ENCODE measurements around the gene PPCDC. TPM values are rescaled to one million over a fixed set of nuclear protein-coding genes. Genes with fewer than 3 reads are reported as not detected.

Gene PPCDC
- total RNA-seq, 2 donors from 2014 or later: 15.9 to 24.5 TPM

- Mint-ChIP-seq H3K4me1 (peaks cover 8% of the 10 kb centered on the region), H3K27ac (no peak overlapping the region), H3K4me3 (no peak overlapping the region), H3K9me3 (no peaks in the 10 kb centered on the region), H3K36me3 (ENCODE audit: low read depth) (peaks cover 4% of the 10 kb centered on the region), H3K27me3 (ENCODE audit: insufficient read depth) (peaks cover 31% of the 10 kb centered on the region)
- no peak for DNase-seq
- H3K9ac ChIP-seq (ENCODE audit: extremely low read depth, low read length, poor library complexity, severe bottlenecking): no peak overlapping the region
- peaks cover 28% of the 10 kb centered on the region for H3K27me3 ChIP-seq (ENCODE audit: control insufficient read depth, insufficient read depth, low read length, poor library complexity, severe bottlenecking)
- H3K4me1 ChIP-seq (ENCODE audit: control insufficient read depth, insufficient read depth, low read length): no peaks in the 10 kb centered on the region
- no peaks in the 10 kb centered on the region for H3K9me3 ChIP-seq (ENCODE audit: control insufficient read depth, low read length)
- no peak for TF ChIP-seq CTCF (conservative IDR thresholded peaks at IDR 0.05)
- no peak overlapping the region for H3K4me3 ChIP-seq (ENCODE audit: low read length)
- H3K27ac ChIP-seq (ENCODE audit: low read depth, low read length): no peak overlapping the region
- no peaks in the 10 kb centered on the region for H3K36me3 ChIP-seq (ENCODE audit: control insufficient read depth, insufficient read depth, low read length)
- 40 to 82% methylated on average over 1 of the region's 1 CpG for WGBS, 2 experiments (ENCODE audit: insufficient coverage in 1 of 2, insufficient read length in 1 of 2)
These were observed 30.8 kb upstream of the PPCDC start for GRCh38 chr15:74992619-74993018.

DNA sequence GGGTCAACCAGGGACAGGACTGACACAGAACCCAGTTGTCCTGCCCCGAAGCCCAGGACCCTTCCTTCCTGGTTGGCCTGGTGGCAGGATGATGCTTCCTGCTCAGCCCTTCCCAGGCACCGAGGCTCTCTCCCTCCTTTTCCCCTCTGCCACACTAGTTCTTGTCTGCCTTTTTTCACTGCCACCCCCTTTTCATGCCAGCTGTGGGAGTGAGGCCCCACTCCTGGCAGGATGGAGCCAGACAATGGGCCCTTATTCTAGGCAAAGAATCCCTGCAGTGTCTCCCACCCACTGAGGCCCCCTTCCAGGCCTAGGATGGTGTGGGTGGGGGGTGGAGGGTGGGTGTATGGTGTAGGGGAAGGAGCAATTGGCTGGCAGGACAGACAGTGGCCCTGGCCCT, 29.2 kb upstream of the PPCDC start:
- H3K9me3 ChIP-seq (ENCODE audit: control insufficient read depth, low read length): no peaks in the 10 kb centered on the region
- no peak for TF ChIP-seq CTCF (conservative IDR thresholded peaks at IDR 0.05)
- no peak overlapping the region for H3K4me3 Mint-ChIP-seq
- H3K4me1 Mint-ChIP-seq: peaks cover 8% of the 10 kb centered on the region
- H3K27ac Mint-ChIP-seq: no peak overlapping the region
- H3K36me3 ChIP-seq (ENCODE audit: control insufficient read depth, insufficient read depth, low read length): no peaks in the 10 kb centered on the region
- no peak overlapping the region for H3K27ac ChIP-seq (ENCODE audit: low read depth, low read length)
- H3K27me3 Mint-ChIP-seq (ENCODE audit: insufficient read depth): peaks cover 32% of the 10 kb centered on the region
- no peak for DNase-seq
- peaks cover 5% of the 10 kb centered on the region for H3K36me3 Mint-ChIP-seq (ENCODE audit: low read depth)
- H3K27me3 ChIP-seq (ENCODE audit: control insufficient read depth, insufficient read depth, low read length, poor library complexity, severe bottlenecking): peaks cover 31% of the 10 kb centered on the region
- no peak overlapping the region for H3K4me3 ChIP-seq (ENCODE audit: low read length)
- no peaks in the 10 kb centered on the region for H3K4me1 ChIP-seq (ENCODE audit: control insufficient read depth, insufficient read depth, low read length)
- no peak overlapping the region for H3K9ac ChIP-seq (ENCODE audit: extremely low read depth, low read length, poor library complexity, severe bottlenecking)
- no peaks in the 10 kb centered on the region for H3K9me3 Mint-ChIP-seq
- WGBS, 2 experiments (ENCODE audit: insufficient coverage in 1 of 2, insufficient read length in 1 of 2): 67 to 87% methylated on average over 1 to 2 of the region's 2 CpGs

DNA sequence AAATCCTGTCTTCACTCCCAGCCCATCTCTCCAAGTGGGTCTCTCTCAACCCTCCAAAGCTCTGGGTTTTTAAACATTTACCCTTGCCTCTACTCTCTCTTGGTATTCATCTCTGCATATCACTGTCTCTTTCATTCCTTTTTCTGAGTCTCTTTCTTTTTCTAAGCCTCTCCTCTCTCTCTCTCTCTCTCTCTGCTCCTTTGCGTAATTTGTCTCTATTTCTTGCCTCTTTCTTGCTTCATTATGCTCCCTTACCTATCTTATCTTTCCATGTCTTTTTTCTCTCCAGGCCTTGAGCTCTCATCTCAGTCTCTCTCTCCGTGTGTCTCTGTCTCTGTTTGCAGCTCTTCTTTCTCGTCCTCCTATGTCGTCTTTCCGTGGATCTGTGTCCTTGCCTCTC, 28.7 kb upstream of the PPCDC start:
- H3K4me1 Mint-ChIP-seq: peaks cover 8% of the 10 kb centered on the region
- H3K9me3 Mint-ChIP-seq: no peaks in the 10 kb centered on the region
- H3K27me3 Mint-ChIP-seq (ENCODE audit: insufficient read depth): peaks cover 31% of the 10 kb centered on the region
- H3K36me3 Mint-ChIP-seq (ENCODE audit: low read depth): peaks cover 5% of the 10 kb centered on the region
- H3K4me3 Mint-ChIP-seq: no peak overlapping the region
- H3K36me3 ChIP-seq (ENCODE audit: control insufficient read depth, insufficient read depth, low read length): no peaks in the 10 kb centered on the region
- H3K9me3 ChIP-seq (ENCODE audit: control insufficient read depth, low read length): no peaks in the 10 kb centered on the region
- TF ChIP-seq CTCF (conservative IDR thresholded peaks at IDR 0.05): no peak
- no peak overlapping the region for H3K27ac ChIP-seq (ENCODE audit: low read depth, low read length)
- H3K4me1 ChIP-seq (ENCODE audit: control insufficient read depth, insufficient read depth, low read length): no peaks in the 10 kb centered on the region
- H3K27ac Mint-ChIP-seq: no peak overlapping the region
- H3K9ac ChIP-seq (ENCODE audit: extremely low read depth, low read length, poor library complexity, severe bottlenecking): no peak overlapping the region
- peaks cover 31% of the 10 kb centered on the region for H3K27me3 ChIP-seq (ENCODE audit: control insufficient read depth, insufficient read depth, low read length, poor library complexity, severe bottlenecking)
- WGBS, 2 experiments (ENCODE audit: insufficient coverage in 1 of 2, insufficient read length in 1 of 2): 58 to 60% methylated on average over 5 of the region's 5 CpGs
- DNase-seq: no peak
- H3K4me3 ChIP-seq (ENCODE audit: low read length): no peak overlapping the region
